HG02642 (cell line): ENCODE results near the gene CACNG5.

Experiments
- ATAC-seq: cut with Tn5 transposase; IDR thresholded peaks from one replicate; pipeline ENCODE4 v1.9.1; 2021; ENCODE audit warnings: mild to moderate bottlenecking; ENCODE audit not compliant: unreplicated experiment, poor library complexity

Gene CACNG5

GRCh38 chr17:66934040-66934439 lies 99.1 kb downstream of the CACNG5 start:
- ATAC-seq = no peak
